ENCODE measurements around the gene FGD2. TPM values are rescaled to one million over a fixed set of nuclear protein-coding genes. Genes with fewer than 3 reads are reported as not detected.

FGD2 gene
- total and polyA plus RNA-seq, 7 donors: 3.7 to 40.8 (median 20.1) TPM

DNA sequence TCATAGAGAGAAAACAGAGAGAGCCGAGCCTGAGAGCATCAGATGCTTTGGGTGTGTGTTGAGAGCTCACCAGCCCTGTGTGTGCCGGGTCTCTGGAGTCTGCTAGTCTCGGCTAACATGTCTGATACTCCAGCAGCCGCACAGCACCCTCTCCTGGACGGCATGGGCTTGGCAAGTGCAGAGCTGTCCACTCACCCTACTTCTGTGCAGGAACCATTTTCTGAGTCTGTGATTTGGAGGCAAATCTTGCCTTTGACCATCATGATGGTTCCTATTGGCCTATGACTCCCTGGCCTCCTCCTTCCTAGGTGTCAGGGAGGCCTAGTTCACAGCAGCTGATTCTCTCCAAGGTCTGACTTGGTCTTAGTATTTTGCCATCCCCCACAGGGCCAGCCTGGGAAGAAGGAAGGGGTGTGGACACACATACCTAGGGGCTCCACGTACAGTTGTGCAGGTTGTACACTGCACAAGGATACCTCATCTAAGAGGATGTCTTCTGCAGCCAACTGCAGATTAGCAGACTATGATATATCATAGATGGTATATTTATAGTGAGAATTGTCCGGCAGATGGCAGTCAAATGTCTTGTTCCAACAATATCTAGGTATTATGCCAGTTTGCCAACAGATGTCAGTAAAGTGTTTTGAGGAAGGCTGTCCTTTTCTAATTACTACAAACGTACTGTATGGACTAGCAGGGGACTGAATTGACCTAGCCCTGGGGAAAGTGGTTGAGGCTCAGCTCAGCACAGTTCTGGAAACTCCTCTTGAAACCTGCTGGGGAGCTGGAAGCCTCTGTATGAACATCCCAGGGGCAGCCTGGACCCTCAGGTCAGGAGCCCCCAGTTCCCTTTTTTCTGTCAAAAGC lies 13.0 kb downstream of the FGD2 start:
- H3K27ac ChIP-seq: peak overlapping the region; percentile 55 to 63 (median 60)
- 2 to 6% methylated on average over 8 of the region's 8 CpGs for WGBS, 2 donors

DNA sequence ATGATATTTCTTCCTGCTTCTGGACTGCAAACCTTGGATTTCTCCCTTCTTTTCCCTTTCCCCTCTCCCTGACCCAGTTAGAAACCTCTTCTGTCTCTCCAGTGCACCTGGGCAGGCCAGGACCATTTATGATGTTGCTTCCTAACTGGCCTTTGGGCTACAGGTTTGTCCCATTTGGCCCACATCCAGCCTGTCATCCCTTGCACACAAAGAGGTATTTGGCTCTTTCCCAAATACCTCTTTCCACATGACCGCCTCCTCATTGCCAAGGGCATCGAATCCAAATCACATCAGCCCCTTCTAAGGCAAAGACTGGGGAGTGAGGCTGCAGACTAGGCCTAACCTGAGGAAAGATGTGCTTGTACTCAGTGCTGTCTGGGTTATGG lies 13.6 kb downstream of the FGD2 start:
- no peaks in the 10 kb centered on the region for H3K9me3 ChIP-seq
- no peak for TF ChIP-seq EP300 (IDR thresholded peaks at IDR 0.05)
- TF ChIP-seq POLR2A (IDR thresholded peaks at IDR 0.05): no peak
- TF ChIP-seq, protein P1, sequence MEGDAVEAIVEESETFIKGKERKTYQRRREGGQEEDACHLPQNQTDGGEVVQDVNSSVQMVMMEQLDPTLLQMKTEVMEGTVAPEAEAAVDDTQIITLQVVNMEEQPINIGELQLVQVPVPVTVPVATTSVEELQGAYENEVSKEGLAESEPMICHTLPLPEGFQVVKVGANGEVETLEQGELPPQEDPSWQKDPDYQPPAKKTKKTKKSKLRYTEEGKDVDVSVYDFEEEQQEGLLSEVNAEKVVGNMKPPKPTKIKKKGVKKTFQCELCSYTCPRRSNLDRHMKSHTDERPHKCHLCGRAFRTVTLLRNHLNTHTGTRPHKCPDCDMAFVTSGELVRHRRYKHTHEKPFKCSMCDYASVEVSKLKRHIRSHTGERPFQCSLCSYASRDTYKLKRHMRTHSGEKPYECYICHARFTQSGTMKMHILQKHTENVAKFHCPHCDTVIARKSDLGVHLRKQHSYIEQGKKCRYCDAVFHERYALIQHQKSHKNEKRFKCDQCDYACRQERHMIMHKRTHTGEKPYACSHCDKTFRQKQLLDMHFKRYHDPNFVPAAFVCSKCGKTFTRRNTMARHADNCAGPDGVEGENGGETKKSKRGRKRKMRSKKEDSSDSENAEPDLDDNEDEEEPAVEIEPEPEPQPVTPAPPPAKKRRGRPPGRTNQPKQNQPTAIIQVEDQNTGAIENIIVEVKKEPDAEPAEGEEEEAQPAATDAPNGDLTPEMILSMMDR (IDR thresholded peaks at IDR 0.05): no peak
- H3K27me3 ChIP-seq: no peaks in the 10 kb centered on the region
- DNase-seq: no peak
- peak overlapping the region; percentile 55 to 63 (median 60) for H3K27ac ChIP-seq
- intact Hi-C loops (cut with DNase I): loop anchor here (2.0 kb wide), 1 partner anchor 40 kb away; no protein-coding TSS in a partner anchor
- H3K4me3 ChIP-seq: no peak overlapping the region
- peaks cover 0 to 18% (median 15%) of the 10 kb centered on the region in 4 donors for H3K4me1 ChIP-seq
- 32 to 72% methylated on average over 2 of the region's 2 CpGs for WGBS, 2 donors
- no peaks in the 10 kb centered on the region for H3K36me3 ChIP-seq

More for the DNA sequence above, 13.0 kb downstream of the FGD2 start:
- Histone ChIP-seq H3K4me1 (peaks cover 0 to 18% (median 15%) of the 10 kb centered on the region in 4 donors), H3K27me3 (no peaks in the 10 kb centered on the region), H3K4me3 (no peak overlapping the region), H3K36me3 (no peaks in the 10 kb centered on the region), H3K9me3 (no peaks in the 10 kb centered on the region)
- no peak for TF ChIP-seq EP300 (IDR thresholded peaks at IDR 0.05)
- TF ChIP-seq, protein P1 (IDR thresholded peaks at IDR 0.05): peak; percentile 79 to 90 (median 88)
- TF ChIP-seq POLR2A (IDR thresholded peaks at IDR 0.05): no peak
- TF ChIP-seq POLR2AphosphoS5 (IDR thresholded peaks at IDR 0.05): peak in 2 of 4 donors; percentile 35 to 41
- peak; percentile 96 for DNase-seq
- intact Hi-C loops (cut with DNase I): loop anchor here (1.0 to 2.0 kb wide), 3 partner anchors 40 to 252 kb away; partner anchors contain the start of gene C6orf89

DNA sequence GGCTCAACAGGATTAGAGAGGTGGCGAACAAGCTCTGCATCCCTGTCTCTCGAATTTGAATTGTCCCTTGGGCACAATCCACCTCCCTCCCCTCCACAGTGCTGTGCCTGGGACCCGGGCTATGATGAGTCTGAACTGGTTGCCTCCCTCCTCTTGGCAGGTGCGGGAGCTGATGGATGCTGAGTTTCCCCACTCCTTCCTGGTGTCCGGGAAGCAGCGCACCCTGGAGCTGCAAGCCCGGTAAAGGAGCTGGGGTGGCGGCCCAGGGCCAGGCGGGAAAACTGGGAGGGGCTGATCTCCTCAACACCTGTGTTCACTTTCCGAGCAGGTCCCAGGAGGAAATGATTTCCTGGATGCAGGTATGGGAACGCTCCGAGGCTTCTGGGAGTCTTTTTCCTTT lies 14.9 kb downstream of the FGD2 start:
- intact Hi-C loops (cut with DNase I): no loop called here
- Histone ChIP-seq H3K4me1 (peaks cover 0 to 18% (median 15%) of the 10 kb centered on the region in 4 donors), H3K27ac (no peak overlapping the region), H3K4me3 (no peak overlapping the region), H3K9me3 (no peaks in the 10 kb centered on the region), H3K36me3 (no peaks in the 10 kb centered on the region), H3K27me3 (no peaks in the 10 kb centered on the region)
- WGBS, 2 donors: 21 to 61% methylated on average over 12 of the region's 12 CpGs
- TF ChIP-seq POLR2AphosphoS5 (IDR thresholded peaks at IDR 0.05) (no peak), POLR2A (IDR thresholded peaks at IDR 0.05) (no peak), EP300 (IDR thresholded peaks at IDR 0.05) (no peak)
- TF ChIP-seq, protein P1 (IDR thresholded peaks at IDR 0.05): no peak
- DNase-seq: no peak

DNA sequence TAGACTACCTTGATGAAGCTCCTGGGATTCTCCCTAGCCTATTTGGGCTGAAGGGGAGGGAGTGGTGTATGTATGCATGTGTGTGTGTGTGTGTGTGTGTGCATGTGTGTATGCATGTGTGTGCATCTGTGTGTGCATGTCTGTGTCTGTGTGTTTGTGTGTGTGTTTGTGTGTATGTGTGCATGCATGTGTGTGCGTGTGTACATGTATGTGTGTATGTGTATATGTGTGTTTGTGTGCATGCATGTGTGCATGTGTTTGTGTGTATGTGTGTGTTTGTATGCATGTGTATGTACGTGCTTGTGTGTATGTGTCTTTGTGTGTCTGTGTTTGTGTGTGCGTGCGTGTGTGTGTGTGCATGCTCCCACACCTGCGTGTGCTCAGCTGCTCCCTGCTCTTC lies 15.4 kb downstream of the FGD2 start:
- H3K4me3 ChIP-seq: no peak overlapping the region
- H3K27ac ChIP-seq: no peak overlapping the region
- no peaks in the 10 kb centered on the region for H3K27me3 ChIP-seq
- peaks cover 0 to 18% (median 15%) of the 10 kb centered on the region in 4 donors for H3K4me1 ChIP-seq
- intact Hi-C loops (cut with DNase I): no loop called here
- no peaks in the 10 kb centered on the region for H3K36me3 ChIP-seq
- 62 to 87% methylated on average over 5 of the region's 5 CpGs for WGBS, 2 donors
- no peaks in the 10 kb centered on the region for H3K9me3 ChIP-seq
- TF ChIP-seq POLR2A (IDR thresholded peaks at IDR 0.05): no peak
- TF ChIP-seq, protein P1 (IDR thresholded peaks at IDR 0.05): peak in 1 of 4 experiments; percentile 9
- no peak for DNase-seq
